HG03565 (cell line): ENCODE results near the gene SLC9A9.

ENCODE experiments used
- ATAC-seq: cut with Tn5 transposase; IDR thresholded peaks from one replicate; pipeline ENCODE4 v1.9.1; 2021; ENCODE audit warnings: mild to moderate bottlenecking, moderate library complexity; ENCODE audit not compliant: unreplicated experiment

The SLC9A9 gene

DNA sequence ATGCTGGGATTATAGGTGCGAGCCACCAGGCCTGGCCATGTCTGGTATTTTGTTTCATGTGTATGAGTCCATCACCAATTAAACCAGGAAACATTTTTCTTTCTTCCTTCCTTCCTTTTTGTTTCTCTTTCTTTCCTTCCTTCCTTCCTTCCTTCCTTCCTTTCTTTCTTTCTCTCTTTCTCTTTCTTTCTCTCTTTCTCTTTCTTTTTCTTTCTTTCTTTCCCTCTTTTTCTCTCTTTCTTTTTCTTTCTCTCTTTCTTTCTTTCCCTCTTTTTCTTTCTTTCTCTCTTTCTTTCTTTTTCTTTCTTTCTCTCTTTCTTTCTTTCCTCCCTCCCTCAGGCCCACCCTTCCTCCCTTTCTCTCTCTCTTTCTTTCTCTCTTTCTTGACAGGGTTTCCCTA is 83.4 kb downstream of the SLC9A9 start:
- ATAC-seq, result no peak

DNA sequence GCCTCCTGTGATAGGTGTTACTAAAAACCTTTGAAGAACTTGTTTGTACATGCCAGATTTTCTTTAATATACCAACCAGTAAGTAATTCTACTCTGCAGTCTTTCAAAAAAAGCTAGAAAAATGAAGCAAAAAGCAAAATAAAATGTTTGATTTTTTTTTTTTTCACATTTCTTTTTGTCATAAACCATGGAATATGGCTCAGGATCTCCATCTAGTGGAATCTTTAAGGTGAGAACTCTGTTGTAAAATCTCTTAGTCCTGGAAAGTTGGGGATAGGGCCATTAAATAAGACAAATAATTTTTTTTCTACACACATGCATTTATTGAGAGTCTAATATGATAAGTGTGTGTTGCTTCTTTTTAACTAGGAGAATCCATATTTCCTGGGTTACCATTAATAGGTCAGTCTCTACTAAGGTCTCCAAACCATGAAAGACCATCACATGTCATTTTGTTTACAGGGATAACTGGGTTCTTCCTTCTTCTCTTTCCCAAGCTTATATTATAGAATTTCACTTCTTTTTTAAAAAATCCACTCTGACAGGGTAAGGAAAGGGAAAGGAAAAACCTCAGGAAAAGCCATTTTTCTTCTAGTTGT is 84.6 kb downstream of the SLC9A9 start:
- no peak for ATAC-seq

DNA sequence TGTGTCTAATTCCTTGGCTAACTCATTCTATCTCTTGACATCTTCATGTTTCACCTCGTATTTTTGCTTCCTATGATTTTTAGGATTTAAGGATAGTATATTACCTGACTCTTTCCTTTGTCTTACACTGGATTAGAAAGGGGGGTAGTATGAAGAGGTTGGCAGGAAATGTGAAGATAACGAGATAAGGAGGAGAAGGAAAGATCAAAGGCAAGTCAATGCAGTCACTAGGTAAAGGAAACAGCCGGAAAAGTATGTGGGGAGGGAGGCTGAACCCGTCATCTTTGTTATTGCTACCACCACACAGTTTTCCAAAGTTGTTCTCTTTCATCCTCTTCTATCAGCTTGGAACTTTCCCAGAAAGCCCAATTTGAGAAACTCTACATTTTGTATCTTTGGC is 90.6 kb downstream of the SLC9A9 start:
- ATAC-seq, result no peak

DNA sequence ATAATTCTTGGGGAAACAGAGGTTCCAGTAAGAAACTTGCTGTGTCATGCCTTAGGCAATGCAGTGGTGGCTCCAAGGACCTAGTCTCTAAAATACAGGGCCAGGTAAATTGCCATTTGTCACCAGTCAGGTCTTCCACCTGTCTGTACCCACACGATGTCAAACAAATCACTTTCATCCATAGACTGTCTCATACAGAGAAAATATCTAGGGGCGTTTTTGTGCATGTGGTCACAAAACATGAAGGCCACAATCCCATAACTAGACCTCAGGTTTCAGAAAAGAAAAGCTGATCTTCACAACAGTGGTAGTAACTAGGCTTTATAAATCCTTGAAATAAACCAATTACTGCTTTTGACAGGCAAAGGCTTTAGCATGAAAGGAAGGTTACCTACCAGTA is 92.3 kb downstream of the SLC9A9 start:
- ATAC-seq, result no peak

DNA sequence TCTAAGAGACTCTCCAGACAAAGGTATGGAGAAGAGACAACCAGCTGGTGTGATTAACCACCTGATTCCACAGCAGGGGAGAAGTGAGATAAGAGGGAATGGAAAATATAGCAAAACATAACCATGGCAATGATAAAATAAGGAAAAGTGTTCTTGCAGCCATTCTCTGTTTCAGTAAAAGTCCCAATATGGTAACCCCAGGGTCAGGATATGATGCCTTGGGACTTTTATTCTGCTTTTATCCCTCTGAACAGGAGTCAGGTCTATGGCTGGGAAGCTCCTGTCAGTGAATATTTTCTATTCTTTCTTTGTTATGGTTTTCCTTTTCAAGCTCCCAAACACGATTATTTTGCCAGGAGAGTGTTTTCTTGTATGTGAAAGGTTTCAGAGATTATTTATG is 94.2 kb downstream of the SLC9A9 start:
- no peak for ATAC-seq

DNA sequence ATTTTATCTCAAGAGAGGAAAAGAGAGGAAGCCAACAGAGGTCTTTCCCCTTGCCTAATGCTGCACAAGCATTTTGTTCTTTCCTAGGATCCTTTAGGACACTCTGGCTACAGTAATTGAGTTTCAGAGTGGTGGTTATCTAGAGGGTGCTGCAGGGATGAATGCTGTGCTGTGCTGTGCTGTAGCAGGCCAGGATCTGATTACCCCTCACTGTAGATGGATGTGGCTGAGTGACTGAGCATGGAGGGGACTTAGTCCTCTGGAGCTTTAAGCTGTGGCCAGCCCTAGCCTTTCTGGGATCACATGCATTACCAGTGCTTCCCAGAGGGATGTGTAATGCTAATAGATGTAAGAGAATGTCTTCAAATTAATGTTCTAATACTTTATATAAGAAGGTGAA is 94.8 kb downstream of the SLC9A9 start:
- no peak for ATAC-seq

DNA sequence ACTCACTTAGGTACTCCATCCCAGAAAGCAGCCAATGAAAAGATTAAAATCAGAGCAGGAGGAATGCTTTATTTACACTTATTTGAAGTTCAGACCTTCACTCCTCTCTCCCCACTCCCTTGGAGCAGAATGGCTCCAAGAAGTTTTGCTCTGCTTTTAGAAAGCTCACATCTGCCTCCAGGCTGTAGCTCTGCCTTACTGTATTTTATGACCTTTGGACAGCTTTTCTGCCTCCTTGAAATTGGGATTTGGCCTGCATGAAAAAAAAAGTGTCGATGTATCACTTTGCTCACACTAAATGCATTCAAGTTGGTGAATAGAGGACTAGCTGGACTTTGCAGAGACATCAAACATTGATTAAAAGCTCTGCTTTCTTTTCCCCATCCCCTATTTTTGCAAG is 95.3 kb downstream of the SLC9A9 start:
- no peak for ATAC-seq

DNA sequence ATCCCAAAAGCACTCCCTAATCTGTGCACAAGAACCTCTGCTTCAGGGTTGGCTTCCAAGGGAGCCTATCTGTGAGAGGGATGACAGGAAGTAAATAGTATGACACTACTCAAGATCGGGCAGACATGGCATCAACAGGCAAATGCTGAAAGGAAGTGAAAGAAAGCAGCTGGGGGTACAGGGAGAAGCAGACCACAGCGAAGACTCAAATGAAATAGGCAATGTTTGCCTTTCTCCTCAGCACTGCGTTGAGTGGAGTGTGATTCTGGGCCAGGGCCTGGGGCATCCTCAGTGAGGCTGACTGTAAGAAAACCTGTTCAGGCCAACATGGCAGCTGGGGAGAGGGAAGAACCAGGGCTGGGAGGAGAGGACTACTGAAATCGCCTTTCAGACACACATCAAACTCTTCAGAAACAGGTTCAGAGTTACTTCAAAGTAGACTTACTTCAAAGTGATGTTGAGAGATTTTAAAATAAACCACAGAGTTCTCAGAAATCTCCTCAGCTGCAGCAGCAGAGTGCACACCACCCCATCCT is 96.6 kb downstream of the SLC9A9 start:
- no peak for ATAC-seq

DNA sequence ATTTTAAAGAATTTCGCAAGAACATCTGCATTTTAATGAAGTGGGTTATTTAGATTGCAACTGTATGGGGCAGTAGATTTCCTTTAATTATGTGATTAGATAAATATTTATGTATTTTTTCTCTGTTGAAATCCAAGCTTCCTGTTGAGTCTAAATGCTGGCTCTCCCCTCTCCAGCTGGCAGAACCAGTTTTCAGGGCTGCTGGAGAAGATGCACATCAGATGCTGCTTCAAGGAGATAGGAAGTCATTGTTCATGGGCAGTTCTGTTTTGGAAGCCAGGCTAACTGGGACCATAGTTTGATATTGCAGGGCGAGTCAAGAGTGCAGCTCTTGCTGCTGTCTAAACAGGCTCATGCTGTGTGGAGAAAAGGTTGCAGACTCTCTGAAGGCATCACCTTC is 97.4 kb downstream of the SLC9A9 start:
- ATAC-seq, result no peak

DNA sequence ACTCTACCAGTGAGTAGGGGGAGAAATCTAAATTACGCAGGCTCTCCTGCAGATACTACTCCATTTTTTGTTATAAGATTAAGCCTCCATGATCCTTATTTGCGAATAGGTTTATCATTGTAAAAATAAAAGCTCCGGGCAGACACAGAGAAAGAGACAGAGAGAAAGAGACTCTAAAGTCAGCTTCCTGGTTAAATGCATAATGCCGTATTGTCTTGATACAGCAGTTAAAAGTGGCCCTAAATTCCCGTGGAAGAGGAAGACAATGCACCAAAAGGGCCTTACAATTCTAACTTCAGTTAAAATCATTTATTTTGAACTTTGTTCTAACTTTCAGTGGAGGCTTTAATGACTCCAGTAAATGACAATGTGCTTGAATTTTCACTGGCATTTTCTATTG is 98.3 kb downstream of the SLC9A9 start:
- no peak for ATAC-seq

DNA sequence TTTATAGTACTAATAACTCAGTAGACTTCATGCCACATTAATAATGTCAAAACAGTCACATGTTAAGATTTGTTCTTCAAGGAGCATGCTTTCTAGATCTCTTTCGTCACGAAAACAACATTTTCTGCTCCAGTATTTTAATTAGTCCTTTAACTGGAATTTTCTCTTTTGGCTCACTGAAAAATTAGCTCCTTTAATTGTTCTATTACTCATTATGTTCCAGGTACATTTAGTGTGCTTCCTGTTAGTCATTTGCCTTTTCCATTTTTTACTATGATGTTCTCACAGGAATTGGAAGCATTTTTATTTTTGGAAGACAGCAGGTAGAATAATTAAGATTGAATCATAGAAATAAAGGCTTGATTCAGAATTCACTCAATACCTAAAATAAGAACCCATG is 111.2 kb downstream of the SLC9A9 start:
- no peak for ATAC-seq

DNA sequence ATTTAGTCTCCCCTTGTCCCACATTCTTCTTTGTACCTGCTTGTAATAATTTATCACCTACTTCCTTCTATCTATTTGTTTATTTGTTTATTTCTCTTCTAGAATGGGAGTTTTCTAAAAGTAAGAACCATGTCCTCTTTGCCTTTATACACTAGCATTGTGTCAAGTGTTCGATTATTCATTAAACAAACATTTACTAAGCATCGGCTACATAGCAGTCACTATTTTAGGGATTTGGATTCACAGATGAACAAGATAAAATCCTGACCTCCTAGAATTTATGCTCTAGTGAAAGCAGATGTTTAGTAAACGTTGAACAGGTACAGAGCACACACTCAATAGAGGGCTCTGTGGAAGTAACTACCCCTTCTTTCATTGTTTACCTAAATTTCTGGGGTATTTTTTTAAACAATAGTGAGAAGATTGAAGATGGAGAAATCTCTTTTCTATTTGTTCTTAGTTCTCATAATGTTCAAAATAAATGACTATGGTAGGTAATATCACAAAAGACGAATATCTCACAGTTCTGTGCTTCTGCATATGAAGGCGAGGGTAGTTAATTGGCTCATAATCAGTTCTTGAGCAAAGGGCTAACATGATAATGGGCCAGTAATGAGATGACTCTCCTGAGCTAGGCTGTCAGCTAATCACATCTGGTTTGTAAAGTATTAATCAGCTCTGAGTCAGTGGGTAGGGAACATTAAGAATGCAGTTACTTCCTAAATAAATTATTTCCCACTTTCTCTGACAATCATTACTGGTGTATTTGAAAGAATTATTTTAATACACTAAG is 111.9 kb downstream of the SLC9A9 start:
- ATAC-seq, result no peak

DNA sequence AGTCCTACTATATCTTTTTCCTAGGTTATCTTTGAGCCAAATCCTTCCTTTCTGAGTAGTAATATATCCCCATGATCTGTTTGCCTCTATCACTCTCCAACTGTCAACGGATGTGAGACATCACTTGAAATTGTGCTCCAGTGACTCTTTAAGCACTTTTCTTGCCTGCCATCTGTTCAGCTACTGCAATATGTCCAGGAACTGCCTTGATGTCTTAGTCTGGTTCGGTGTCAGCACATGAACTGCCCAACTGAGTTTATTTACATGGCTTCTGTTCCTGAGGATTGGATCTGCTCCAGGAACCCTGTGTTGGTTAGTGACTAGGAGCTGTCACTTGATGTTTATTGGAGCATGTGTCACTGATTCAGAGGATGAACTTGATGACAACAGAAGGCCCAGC is 116.5 kb downstream of the SLC9A9 start:
- no peak for ATAC-seq

DNA sequence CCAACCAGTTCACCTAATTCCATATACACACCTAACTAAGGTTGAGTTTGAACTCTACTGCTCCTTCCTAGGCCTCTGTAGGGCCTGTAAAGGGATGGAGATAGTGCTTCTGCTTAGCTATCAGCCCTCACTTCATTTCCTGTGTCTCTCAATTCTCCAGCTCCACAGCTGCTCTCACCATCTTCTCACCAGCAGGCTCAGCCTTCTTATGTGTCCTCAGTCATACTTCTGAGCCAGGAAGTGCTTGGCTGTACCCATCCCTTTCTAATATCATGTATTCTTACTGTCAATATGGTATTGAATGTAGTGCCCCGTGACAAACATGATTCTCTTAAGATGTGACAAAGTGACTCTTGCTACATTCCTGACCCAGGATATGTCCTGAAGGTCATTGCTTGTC is 116.9 kb downstream of the SLC9A9 start:
- ATAC-seq, result no peak

DNA sequence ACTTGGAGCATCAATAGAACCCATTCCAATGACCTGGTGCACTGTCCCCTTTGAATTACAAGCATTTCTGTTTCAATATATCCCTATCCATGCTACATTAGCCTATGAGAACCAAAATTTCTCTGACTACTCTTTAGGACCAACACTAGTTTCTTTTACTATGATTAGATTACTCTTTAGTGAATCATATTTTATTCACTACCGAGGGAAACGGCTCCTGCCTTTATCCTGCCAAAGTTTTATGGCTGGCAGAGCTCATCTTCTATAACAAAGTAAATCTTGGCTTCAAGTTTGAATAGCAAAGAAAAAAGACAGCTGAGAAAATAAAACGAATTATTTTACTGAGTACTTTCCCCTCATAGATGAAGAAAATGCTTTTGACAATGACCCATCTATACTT is 120.9 kb downstream of the SLC9A9 start:
- no peak for ATAC-seq

DNA sequence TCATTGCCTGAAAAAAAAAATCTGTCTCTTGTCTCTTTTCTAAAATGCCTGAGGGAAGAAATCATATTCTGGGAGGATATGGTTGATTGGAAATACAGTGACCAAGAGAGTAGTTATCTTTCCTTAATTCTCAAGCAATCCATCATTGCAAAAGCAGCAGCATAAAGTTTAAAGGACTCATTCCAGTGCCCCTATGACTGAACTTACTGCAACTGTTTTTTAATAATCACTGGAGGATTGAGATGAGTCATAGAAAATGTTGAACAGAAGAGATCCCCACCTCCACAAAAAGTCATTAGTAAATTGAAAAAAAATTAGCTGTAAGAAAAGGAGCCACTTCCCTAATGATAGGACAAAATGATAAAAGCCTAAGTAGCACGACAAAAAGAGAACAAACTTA is 121.5 kb downstream of the SLC9A9 start:
- ATAC-seq, result no peak

DNA sequence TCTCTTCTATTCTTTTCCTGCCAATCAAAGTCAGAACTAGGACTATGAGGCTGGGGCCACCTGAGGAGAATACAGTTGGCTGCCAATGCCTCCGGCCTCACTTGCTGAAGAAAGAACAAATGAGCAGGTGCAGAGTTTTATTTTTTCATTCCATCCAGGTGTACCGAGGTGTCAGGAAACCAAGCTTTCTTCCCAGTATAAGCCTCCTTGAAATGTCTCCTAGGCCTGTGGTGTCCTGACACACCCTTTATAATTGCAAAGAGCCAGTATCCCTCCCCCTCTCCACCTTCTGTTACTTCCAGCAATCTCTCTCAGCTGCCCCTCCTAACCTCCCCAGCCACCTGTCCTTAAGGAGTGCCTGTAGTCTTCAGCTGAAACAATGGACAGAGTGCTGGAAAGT is 127.9 kb downstream of the SLC9A9 start:
- ATAC-seq, result no peak

DNA sequence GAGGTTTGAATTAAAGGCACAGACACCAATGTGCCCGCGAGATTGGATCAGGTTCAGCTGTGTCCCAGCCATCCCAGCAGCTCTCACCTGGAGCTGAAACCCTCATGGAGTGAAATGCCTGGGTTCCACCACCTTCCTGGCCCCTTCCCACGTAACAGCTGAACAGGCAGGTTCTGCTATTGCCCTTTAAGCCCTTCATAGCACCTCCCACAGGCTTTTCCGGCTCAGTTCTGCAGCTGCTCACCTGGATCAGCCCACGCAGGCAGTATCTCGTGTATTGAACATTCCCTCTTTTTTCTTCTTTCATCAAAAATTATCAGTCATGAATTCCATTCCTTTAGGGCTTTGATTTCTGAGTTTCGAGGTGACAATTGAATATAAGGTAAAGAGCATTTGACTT is 129.8 kb downstream of the SLC9A9 start:
- ATAC-seq, result no peak

DNA sequence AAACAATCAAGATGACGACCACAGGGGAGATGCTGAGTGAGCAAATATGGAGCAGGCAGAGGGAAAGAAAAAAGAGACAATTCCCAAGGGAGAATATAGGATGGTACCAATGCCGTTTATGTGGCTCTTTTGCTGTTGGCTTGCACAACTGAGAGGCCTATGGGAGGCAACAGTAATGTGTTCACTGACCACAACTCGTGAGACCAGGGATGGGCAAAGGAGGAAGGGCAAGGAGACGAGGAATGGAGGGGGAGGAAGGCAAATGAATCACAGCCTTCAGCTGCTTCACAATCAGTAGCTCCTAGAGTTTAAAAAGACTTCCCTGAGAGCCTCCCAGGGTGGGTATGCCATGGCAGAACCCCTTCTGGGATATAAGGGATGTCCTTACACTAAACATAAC is 131.5 kb downstream of the SLC9A9 start:
- no peak for ATAC-seq

DNA sequence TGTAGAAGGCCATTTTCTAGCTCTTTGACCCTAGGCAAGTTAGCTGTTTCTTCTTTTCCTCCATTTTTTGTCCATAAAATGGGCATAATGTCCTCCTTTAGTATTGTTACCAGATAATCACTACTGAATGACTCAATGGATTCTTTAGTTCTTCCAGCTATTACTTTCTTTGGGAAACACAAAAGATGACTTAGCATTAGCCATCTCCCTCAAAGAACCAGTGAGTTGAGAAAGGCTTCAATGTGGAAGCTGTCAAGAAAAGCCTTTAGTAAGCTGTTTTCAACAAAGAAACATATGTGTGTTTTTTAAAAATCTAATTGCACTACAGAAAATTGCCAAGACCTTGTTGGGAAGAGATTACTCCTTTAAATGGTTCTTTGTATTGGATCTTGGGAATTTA is 135.7 kb downstream of the SLC9A9 start:
- ATAC-seq, result no peak

DNA sequence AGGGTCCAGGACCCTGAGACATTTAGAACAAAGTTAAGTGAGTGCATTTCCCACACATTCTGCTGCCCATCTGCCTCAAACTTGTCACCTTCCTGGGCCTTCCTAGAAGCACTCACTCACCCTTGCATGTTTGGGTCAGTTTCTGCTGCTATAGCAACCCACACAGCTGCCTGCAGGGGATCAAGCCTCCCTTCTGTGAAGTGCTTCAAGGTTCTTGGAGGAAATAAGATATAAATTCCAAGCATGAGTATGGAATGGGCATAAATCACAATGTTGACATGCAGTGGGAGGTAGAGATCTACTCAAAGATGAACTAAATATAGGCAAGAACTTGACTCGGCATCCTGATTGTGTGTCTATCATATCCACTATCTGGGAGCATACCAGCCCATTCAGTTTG is 140.4 kb downstream of the SLC9A9 start:
- ATAC-seq, result no peak

DNA sequence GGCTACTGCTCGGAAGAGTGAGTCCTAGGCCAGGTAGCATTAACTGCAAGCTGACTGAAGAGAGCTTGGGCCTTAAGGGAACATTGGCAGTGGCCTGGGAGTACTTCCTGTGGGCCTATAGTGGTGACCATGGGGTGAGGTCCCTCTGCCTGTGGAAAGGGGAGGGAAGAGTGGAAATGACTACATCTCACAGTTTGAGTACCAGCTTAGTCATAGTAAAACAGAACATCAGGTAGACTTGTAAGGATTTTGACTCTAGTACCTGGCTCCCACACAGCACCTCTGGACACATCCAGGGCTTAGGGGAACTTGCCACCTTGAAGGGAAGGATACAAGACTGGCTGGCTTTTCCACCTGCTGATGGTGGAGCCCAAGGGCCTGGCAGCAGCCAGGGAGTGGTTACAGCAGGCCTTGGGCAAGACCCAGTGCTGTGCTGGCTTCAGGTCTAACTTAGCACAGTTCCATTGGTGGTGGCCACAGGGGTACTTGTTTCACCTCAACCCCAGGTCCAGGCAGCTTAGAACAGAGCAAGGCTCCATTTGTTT is 147.8 kb downstream of the SLC9A9 start:
- no peak for ATAC-seq
